ENCODE measurements around the gene RNF19B. TPM values are rescaled to one million over a fixed set of nuclear protein-coding genes. Genes with fewer than 3 reads are reported as not detected.

Gene RNF19B
- total and polyA plus RNA-seq, 2 of the 13 experiments (the other 11 are each of a cell fraction or from before 2014, with no cell fraction given), result 15.3 to 22.5 TPM

GRCh38 chr1:32946413-32946812, 18.2 kb downstream of the RNF19B start (continued):
- peak; percentile 32; the same call in 1 of the 2 replicates for TF ChIP-seq HDAC1 (CRISPR knock-in tag; IDR thresholded peaks at IDR 0.05)
- TF ChIP-seq ZNF264 (CRISPR knock-in tag; IDR thresholded peaks at IDR 0.05), result no peak
- TF ChIP-seq ZNF441 (CRISPR knock-in tag; IDR thresholded peaks at IDR 0.05; ENCODE audit: borderline replicate concordance), result no peak
- no peak for TF ChIP-seq TERF1 (CRISPR knock-in tag; IDR thresholded peaks at IDR 0.05)
- no peak for TF ChIP-seq ZNF770 (CRISPR knock-in tag; IDR thresholded peaks at IDR 0.05)
- TF ChIP-seq SMAD3 (CRISPR knock-in tag; IDR thresholded peaks at IDR 0.05), result no peak
- no peak for TF ChIP-seq POGK (CRISPR knock-in tag; conservative IDR thresholded peaks at IDR 0.05)
- no peak for TF ChIP-seq ARID2 (CRISPR knock-in tag; IDR thresholded peaks at IDR 0.05; ENCODE audit: borderline replicate concordance)
- peak; percentile 23; the same call in 1 of the 2 replicates for TF ChIP-seq NCOR1 (IDR thresholded peaks at IDR 0.05; ENCODE audit: borderline replicate concordance, low read length)
- no peak for TF ChIP-seq MAX (IDR thresholded peaks at IDR 0.05)
- TF ChIP-seq ZKSCAN1 (IDR thresholded peaks at IDR 0.05; ENCODE audit: low read length), result no peak
- no peak for TF ChIP-seq ZNF790 (CRISPR knock-in tag; IDR thresholded peaks at IDR 0.05; ENCODE audit: borderline replicate concordance)
- TF ChIP-seq PRMT3 (CRISPR knock-in tag; IDR thresholded peaks at IDR 0.05; ENCODE audit: borderline replicate concordance, low read depth), result no peak
- TF ChIP-seq XBP1 (CRISPR knock-in tag; IDR thresholded peaks at IDR 0.05), result no peak
- TF ChIP-seq ZBTB42 (CRISPR knock-in tag; IDR thresholded peaks at IDR 0.05), result no peak
- TF ChIP-seq ZFP41 (CRISPR knock-in tag; IDR thresholded peaks at IDR 0.05; ENCODE audit: borderline replicate concordance), result no peak
- no peak for TF ChIP-seq CBX5 (CRISPR knock-in tag; IDR thresholded peaks at IDR 0.05; ENCODE audit: borderline replicate concordance)
- TF ChIP-seq CREB3 (CRISPR knock-in tag; IDR thresholded peaks at IDR 0.05), result no peak
- no peak for TF ChIP-seq IKZF1 (IDR thresholded peaks at IDR 0.05)
- no peak for TF ChIP-seq NAIF1 (CRISPR knock-in tag; IDR thresholded peaks at IDR 0.05; ENCODE audit: borderline replicate concordance)
